ENCODE results near the gene CCNG2.

GRCh38 chr4:77113069-77113468 lies 43.9 kb upstream of the CCNG2 start:
- no peak for TF ChIP-seq CTCF (IDR thresholded peaks at IDR 0.05 in 2 of 3, conservative IDR thresholded peaks at IDR 0.05 in 1 of 3; ENCODE audit: borderline replicate concordance in 1 of 3, insufficient read depth in 1 of 3, low read depth in 2 of 3, low read length in 2 of 3)
- TF ChIP-seq POLR2AphosphoS5 (IDR thresholded peaks at IDR 0.05; ENCODE audit: low read depth, low read length): no peak
- TF ChIP-seq CEBPB (IDR thresholded peaks at IDR 0.05; ENCODE audit: low read depth): no peak
- TF ChIP-seq POLR2A (IDR thresholded peaks at IDR 0.05; ENCODE audit: borderline replicate concordance, extremely low read depth, insufficient read depth, insufficient read length): no peak
- TF ChIP-seq SP1 (IDR thresholded peaks at IDR 0.05; ENCODE audit: low read depth): no peak
- no peak for TF ChIP-seq YY1 (IDR thresholded peaks at IDR 0.05; ENCODE audit: extremely low read depth, insufficient replicate concordance, low read depth, low read length)
- no peak for TF ChIP-seq MAX (IDR thresholded peaks at IDR 0.05)
- no peak for TF ChIP-seq CBX3 (IDR thresholded peaks at IDR 0.05; ENCODE audit: low read depth)
- TF ChIP-seq EZH2phosphoT487 (IDR thresholded peaks at IDR 0.05; ENCODE audit: borderline replicate concordance): no peak
- no peak for TF ChIP-seq EZH2 (IDR thresholded peaks at IDR 0.05)
- TF ChIP-seq RAD21 (IDR thresholded peaks at IDR 0.05; ENCODE audit: low read depth): no peak
- TF ChIP-seq FOSL1 (IDR thresholded peaks at IDR 0.05; ENCODE audit: low read depth): no peak
- TF ChIP-seq EGR1 (IDR thresholded peaks at IDR 0.05; ENCODE audit: low read depth): no peak
